GM12864 (cell line): ENCODE data around the gene NAT16.

ENCODE experiments used
- DNase-seq: peaks from one replicate; pipeline ENCODE4 v3.0.0-alpha.2; 2011; ENCODE audit warnings: low read depth
- H3K4me3 ChIP-seq: 2 replicates; pipeline ENCODE4 v1.5.1; 2011; ENCODE audit warnings: mild to moderate bottlenecking, low read depth, low read length, control low read depth
- CTCF ChIP-seq: IDR thresholded peaks from 2 replicates; pipeline ENCODE4 v1.5.1; 2011; ENCODE audit warnings: low read depth, mild to moderate bottlenecking, moderate library complexity, low read length, control low read depth, inconsistent platforms; ENCODE audit errors: missing control alignments

NAT16 gene

DNA sequence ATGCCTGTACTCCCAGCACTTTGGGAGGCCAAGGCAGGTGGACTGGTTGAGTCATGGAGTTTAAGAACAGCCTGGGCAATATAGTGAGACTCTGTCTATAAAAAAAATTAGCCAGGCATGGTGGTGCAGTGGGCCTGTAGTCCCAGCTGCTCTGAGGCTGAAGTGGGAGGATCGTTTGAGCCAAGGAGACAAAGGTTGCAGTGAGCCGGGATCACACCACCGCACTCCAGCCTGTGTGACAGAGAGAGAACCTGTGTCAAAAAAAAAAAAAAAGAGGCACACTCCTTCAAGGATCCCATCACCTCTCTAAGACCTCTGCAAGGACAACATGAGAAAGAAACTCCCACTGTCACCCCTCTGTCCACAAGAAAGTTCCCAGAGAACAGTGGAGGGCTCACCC, 4.4 kb downstream of the NAT16 start:
- TF ChIP-seq CTCF, result no peak
- no peak overlapping the region for H3K4me3 ChIP-seq
- DNase-seq, result no peak

- no peak for DNase-seq
- no peak for TF ChIP-seq CTCF
- H3K4me3 ChIP-seq, result peak overlapping the region; percentile 18; the same call in 1 of the 2 replicates
Observed at GRCh38 chr7:101174322-101174854, 5.7 kb downstream of the NAT16 start.

DNA sequence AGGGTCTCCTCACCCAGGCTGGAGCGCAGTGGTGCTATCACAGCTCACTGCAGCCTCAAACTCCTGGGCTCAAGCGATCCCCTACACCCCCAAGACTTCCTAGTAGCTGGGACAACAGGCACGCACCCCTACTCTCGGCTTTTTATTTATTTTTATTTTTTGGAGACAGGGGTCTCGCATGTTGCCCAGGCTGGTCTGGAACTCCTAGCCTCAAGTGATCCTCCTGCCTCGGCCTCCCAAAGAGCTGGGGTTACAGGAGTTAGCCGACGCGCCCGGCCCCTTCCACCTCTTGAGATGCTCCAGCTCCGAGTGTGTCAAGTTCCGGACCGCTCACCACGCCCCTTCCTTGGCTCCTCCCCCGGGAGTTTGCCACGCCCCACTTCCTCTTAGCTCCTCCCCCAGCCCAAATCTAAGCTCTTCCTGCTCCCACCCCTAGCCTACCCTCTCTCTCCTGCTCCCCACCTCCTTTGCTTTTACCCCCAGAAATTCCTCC, 6.3 kb downstream of the NAT16 start:
- no peak for TF ChIP-seq CTCF
- DNase-seq, result peak; percentile 43
- H3K4me3 ChIP-seq, result peak overlapping the region; percentile 18; the same call in 1 of the 2 replicates

DNA sequence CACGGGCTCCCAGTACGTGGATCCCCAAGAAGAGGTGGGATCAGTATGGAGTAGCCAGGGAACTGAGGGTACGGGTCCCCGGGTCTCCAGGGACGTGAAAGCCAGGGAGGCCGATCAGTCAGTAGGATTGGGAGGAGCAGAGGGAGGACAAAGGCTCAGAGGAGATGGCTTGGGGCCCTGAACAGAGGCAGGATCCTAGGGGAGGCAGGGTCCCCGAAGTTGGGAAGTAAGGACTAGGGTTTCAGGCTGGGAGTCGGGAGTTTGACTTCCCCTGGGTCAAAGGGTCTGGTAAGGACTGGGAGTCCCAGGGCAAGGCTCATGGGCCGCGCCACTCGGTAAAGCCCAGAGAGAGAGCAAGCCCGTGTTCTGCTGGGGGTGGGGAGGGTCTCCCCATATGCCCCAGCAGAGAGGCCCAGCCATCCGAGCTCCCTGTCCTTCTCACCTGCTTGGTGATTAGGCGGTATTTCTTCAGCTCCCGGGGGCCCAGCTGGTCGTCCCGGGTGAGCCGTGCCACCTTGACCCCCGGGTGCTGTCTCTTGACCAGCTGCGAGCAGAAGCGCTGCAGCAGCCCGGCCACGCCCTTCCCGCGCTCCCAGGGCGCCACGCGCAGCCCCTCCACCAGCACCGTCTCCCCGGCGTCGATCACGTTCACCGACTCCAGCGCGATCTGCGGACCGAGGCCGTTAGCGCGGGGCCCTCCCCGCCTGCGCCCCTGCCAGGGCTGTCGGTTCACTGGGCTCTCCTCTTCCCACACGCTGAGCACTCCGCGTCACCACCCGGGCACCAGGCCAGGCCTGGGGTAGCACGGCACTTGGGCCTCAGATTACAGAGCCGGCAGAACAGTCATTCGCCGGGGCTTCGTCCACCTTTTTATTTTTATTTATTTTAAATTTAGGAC, 7.0 kb downstream of the NAT16 start:
- no peak for TF ChIP-seq CTCF
- H3K4me3 ChIP-seq, result no peak overlapping the region
- no peak for DNase-seq

GRCh38 chr7:101172005-101172853, 7.9 kb downstream of the NAT16 start:
- no peak for TF ChIP-seq CTCF
- H3K4me3 ChIP-seq, result no peak overlapping the region
- DNase-seq, result no peak

- DNase-seq, result no peak
Observed at GRCh38 chr7:101171442-101171837, 8.7 kb downstream of the NAT16 start.

More at GRCh38 chr7:101171442-101171837, 8.7 kb downstream of the NAT16 start:
- no peak overlapping the region for H3K4me3 ChIP-seq
- peak; percentile 9 for TF ChIP-seq CTCF
